A549 treated with Mapracorat at 1 μM for 4 hours (cell line): Measurements from ENCODE around the gene OR4F17. TPM values are rescaled to one million over a fixed set of nuclear protein-coding genes. Genes with fewer than 3 reads are reported as not detected.

Experiments
- total RNA-seq: library from RNA; stranded (reverse); fragments of 200-300 nt; extraction: Qiagen RNA extraction; gene quantifications from 5 replicates; pipeline ENCODE4 v1.2.3, GENCODE V29; 2022

OR4F17 gene, protein sequence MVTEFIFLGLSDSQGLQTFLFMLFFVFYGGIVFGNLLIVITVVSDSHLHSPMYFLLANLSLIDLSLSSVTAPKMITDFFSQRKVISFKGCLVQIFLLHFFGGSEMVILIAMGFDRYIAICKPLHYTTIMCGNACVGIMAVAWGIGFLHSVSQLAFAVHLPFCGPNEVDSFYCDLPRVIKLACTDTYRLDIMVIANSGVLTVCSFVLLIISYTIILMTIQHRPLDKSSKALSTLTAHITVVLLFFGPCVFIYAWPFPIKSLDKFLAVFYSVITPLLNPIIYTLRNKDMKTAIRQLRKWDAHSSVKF
- not detected in 5 replicates for total RNA-seq

GRCh38 chr19:106804-107203 lies at the start of gene OR4F17:
Gene OR4F17, plus strand, starts transcription at chr19:107104. Its CDS starts 3,575 bp downstream, at chr19:110679.

Other genes with a start within 250 kb of the OR4F17 start
- gene PLPP2, start 184.3 kb downstream of the OR4F17 start, total RNA-seq = 76.6 to 110 TPM (median 101 TPM) in 5 replicates
- 14.0 to 23.9 TPM (median 19.6 TPM) in 5 replicates for gene MIER2, start 237.7 kb downstream of the OR4F17 start, total RNA-seq